ENCODE results near the gene CAPZB.

DNA sequence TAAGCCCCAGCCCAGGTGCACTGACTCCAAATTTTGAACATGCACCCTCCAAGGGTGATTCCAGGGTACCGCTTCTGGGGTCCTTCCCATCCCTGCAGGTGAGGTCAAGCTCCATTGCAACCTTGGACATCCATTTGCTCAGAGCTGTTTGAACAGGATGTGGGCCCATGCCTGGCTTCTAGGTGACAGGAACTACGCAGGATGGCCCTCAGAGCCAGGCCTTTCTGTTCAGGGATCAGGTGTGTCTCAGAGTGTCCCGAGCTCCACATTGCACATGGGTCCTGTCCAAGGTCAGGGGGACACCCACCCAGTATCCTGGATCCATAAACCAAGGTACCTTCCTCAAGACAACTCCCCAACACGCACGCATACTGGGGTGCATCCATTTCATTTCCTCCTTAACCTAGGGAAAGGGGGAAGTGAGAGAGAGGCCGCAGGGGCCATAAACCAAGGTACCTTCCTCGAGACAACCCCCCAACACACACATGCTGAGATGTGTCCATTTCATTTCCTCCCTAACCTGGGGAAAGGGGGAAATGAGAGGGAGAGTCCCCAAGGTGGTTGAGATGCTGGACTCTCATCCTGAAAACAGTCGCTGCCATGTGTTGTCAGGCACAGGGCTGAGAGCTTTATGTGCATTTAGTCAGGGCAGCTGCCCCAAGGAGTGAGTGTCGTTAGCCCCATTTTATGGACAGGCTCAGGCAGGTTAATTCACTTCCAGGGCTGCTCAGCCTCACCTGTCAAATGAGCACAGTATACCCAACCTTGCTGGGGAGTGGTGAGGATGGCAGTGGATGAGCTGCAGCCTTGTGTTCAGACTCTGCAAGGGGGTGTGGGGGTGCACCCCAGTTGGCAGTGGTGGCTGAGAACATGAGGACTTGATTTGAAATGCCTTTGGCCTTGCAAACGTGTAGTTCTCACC is 171.1 kb downstream of the CAPZB start:
- TF ChIP-seq POLR2A (IDR thresholded peaks at IDR 0.05; ENCODE audit: low read length) (no peak), GATA1 (IDR thresholded peaks at IDR 0.05; ENCODE audit: low read depth, low read length) (no peak)

Data from erythroblast (primary cell).